COR-L47 (cell line): Measurements from ENCODE around the gene UPK3BL1.
"Not testable (repeated sequence)": the region's sequence is repeated elsewhere in the genome, so short reads cannot be mapped to it uniquely, and the experiment has no call there.

Source experiments
- DNase-seq: peaks from one replicate; lab custom pipeline; 2025; lab: John Stamatoyannopoulos, UW

Gene UPK3BL1

GRCh38 chr7:102627271-102627904, 15.2 kb downstream of the UPK3BL1 start:
- not testable (repeated sequence) for DNase-seq

- DNase-seq: not testable (repeated sequence)
Measured at GRCh38 chr7:102618122-102618521, 24.5 kb downstream of the UPK3BL1 start.

DNA sequence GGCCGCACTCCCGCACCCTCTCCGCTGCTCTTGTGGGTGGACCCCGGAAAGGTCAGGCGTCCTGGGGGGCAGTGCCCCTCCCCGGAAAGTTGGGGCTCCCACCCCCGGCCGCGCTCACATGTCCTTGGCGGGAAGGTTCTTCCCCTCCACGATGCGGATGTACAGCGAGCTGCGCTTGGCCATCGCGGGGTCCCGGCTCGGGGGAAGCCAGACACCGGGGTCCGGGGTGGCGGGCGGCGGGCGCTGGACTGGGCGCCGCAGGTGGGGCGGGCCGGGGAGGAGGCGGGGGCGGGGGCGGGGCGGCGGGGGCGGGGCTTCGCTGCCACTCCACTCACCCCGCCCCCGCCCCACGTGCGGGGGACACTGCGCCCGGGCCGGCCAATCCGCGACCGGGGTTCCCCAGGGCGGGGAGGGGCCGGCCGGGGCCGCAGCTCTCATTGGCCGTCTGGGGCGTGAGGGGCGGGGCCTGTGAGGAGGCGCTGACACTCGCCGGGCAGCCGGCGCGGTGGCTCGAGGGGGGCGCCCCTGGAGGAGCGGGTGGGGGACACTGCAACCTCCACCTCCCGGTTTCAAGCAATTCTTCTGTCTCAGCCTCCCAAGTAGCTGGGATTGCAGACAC, 26.0 kb downstream of the UPK3BL1 start, which contains the start of gene RASA4:
RASA4 (minus strand) TSS at position 250 of the 619 bp plus-strand sequence; CDS start at position 183, 67 bp downstream.
- DNase-seq: not testable (repeated sequence)

- not testable (repeated sequence) for DNase-seq
Measured at GRCh38 chr7:102615930-102616329, 26.7 kb downstream of the UPK3BL1 start.

DNA sequence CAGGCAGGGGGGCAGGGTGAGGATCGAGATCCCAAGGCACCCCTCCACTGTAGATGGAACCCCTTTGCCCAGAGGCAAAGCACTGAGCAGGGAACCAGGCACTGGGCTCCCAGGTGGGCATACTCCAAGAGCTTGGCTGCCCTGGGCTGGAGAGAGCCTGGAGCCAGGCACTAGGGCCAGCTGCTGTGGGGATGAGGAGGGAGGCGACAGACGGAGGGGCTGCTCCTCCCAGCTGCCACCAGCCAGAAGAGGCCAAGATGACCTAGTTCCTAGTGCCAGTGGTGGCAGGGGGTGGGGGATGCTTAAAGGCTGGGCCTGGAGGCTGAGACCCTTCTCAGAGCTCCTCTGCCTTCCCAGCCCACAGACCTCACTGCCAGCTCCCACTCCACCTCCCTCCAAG, 27.7 kb downstream of the UPK3BL1 start:
- DNase-seq: not testable (repeated sequence)

DNA sequence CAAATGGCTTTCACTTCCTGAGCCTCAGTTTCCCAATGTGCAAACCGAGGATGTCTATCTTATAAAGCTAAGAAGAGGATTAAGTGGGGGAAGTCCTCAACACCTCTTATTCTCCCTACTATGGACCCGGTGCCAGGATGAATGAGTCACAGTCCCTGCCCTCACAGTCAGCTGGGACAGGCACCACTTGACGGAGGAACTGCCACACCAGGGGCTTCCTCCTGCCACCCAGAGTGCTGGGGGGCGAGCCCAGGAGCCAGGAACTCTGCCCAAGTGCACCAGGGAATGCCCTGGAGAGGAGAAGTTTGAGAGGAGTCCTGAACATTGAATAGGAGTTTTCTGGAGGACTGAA, 28.3 kb downstream of the UPK3BL1 start:
- DNase-seq: not testable (repeated sequence)

DNA sequence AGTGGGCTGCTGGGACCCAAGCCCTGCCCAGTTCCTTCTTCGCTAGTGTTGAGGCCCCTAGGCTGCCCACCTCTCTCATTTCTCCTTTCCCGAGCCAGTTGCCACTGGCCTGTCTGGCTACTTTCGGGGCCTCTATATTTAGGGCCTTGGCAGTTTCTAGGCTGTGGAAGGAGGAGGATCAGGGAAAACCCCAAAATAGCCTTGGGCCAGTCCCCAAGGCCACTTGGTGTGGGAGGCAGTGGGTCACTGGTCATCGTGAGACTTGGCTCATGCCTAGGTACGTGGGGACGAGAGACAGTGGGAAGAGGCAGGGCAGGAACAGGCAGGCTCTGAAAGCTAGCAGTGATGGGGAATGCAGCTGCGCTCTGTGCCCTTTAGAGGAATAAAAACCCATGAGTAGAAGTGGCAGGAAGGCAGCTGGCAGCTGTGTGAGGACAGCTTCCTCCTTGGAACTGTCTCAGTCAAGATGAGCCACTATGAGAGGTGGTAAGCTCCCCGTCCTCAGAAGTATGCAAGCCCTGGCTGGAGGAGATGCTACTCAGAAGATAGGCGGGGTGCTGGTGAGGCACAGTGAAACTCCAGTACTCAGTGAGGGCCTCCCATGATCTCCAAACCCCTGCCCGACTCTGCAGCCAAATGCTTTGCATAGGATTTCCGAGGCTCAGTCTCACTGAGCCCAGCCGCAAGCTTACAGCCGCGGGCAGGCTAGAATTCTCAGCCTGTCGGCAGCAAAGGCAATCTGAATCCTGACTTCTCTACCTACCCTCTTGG, 28.8 kb downstream of the UPK3BL1 start:
- DNase-seq: not testable (repeated sequence)

DNA sequence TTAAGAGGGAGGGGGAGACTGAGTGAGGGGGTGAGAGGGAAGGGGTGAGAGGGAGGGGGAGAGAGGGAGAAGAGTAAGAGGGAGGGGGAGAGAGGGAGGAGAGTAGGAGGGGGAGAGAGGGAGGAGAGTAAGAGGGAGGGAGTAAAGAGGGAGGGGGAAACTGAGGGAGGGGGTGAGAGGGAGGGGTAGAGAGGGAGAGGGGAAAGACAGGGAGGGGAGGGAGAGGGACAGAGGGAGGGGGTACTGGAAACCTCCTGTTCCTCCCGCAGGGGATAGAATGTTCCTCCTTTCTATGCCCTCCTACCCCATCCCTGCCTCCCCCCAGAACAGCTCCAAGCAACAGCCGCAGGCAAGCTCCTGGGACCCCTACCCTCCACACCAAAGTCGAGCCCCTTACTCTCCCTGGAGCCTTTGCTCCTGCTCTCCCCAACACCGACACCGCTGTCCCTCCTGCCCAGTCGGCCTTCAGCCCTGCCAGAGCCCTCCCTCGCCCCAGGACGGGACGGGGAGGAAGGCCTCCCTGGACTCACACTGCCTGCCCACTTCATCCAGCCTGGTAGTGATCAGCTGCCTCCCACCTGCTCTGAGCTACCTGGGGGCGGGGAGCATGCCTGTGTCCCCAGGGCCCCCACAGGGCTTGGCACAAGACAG, 30.8 kb downstream of the UPK3BL1 start:
- not testable (repeated sequence) for DNase-seq

- not testable (repeated sequence) for DNase-seq
Measured at GRCh38 chr7:102611013-102611674, 31.4 kb downstream of the UPK3BL1 start.

GRCh38 chr7:102610441-102610840, 32.1 kb downstream of the UPK3BL1 start:
- DNase-seq: not testable (repeated sequence)

DNA sequence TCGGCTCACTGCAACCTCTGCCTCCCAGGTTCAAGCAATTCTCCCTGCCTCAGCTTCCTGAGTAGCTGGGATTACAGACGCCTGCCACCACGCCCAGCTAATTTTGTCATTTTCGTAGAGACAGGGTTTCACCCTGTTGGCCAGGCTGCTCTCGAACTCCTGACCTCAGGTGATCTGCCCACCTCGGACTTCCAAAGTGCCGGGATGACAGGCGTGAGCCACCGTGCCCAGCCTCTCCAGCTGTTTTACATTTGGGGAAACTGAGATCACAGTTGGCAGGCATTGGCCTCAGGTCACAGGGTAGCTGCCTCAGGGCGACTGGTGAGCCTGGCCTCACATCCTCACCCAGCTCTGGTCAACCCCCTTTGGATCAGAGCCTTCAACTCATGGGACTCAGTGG, 32.9 kb downstream of the UPK3BL1 start:
- not testable (repeated sequence) for DNase-seq

GRCh38 chr7:102606848-102607247, 35.7 kb downstream of the UPK3BL1 start:
- not testable (repeated sequence) for DNase-seq

DNA sequence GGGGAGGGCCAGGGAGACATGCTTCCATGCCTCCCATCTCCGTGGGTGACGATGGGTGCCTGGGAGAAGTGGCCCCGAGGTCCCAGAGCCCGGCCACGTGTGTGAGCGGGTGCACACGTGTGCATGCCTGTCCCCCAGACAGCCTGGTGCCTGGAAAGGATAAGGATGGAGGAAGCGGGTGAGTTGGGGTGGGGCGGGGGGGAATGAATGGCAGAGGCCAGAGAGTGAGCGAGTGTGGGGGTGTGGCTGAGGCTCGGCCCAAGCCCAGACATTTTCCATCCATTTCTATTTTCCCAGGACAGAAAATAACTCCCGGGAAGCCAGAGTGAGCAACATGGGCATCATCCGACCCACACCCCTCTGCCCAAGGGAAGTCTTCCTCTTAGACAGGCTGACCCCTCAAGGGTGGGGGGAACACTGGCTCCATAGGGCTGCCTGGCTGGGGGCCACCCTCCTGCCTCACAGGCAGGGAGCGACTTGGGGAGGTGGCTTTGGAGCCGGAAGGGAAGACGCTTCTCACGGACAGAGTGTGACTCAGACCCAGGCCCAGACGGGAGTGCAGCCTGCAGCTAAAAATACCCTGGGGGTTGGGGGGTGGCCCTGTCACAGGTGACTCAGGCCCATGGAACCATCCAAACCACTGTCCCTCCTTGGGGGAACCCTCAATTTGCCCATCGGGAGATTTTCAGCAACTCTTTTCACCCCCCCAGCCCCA, 38.0 kb downstream of the UPK3BL1 start:
- DNase-seq: not testable (repeated sequence)

- DNase-seq: not testable (repeated sequence)
Measured at GRCh38 chr7:102602317-102602716, 40.3 kb downstream of the UPK3BL1 start.

DNA sequence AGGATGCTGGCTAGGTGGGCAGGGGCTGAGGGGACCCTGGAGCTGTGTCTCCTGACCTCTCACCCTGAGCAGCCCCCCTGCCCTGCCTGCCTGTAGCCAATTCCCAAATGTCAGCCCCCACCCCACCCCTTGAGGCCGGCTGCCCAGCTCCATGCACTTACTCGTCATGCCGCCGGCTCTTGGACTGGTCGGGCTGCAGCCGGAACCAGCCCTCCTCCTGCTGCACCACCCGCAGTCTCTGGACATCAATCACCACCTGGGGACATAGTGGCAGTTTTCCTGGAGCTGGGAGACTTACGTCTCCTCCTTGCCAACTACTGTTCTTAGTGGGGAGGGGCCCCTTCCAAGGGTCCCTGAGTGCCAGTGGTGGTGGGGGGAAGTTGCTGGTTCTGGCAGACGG, 42.9 kb downstream of the UPK3BL1 start:
- not testable (repeated sequence) for DNase-seq

DNA sequence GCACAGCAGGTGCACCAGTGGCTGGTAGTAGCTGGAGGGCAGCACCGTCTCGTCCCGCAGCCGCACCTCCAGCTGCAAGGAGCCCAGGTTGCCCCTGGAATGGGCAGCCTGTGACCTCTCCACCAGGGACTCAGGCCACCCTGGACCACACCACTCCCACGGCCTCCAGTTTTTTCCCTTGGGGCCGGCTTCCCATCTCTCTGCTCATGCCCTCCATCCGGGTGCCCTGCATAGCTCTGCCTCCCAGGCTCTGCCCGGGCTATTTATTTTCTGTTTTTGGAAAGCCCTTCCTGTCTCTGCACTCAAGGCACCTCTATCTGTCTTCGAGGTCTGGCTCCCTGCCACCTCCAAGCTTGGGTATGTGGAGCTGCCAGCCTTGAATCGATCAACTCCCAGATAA, 46.6 kb downstream of the UPK3BL1 start:
- not testable (repeated sequence) for DNase-seq

- not testable (repeated sequence) for DNase-seq
Measured at GRCh38 chr7:102593637-102594334, 48.8 kb downstream of the UPK3BL1 start.

- not testable (repeated sequence) for DNase-seq
Measured at GRCh38 chr7:102592477-102593019, 50.0 kb downstream of the UPK3BL1 start.

- not testable (repeated sequence) for DNase-seq
Measured at GRCh38 chr7:102589857-102590256, 52.7 kb downstream of the UPK3BL1 start.
